Endometrial microvascular endothelial cells (primary cell): ENCODE data around the gene LIPK. TPM values are rescaled to one million over a fixed set of nuclear protein-coding genes. Genes with fewer than 3 reads are reported as not detected.
"Not testable (repeated sequence)": the region's sequence is repeated elsewhere in the genome, so short reads cannot be mapped to it uniquely, and the experiment has no call there.

Source experiments
- in situ Hi-C: cut with HindIII; loops from 2 replicates; pipeline ENCODE4 v1.10.0; 2017; ENCODE audit warnings: low sequenced_read_pairs, low pct_unique_long_range_greater_than_20kb; ENCODE audit errors: inconsistent ontology term
- total RNA-seq: library from RNA; depleted of rRNA; stranded (reverse); fragments of >200 nt; gene quantifications from one replicate; pipeline ENCODE4 v1.2.3, GENCODE V29; 2015; ENCODE audit errors: inconsistent ontology term

LIPK gene, protein sequence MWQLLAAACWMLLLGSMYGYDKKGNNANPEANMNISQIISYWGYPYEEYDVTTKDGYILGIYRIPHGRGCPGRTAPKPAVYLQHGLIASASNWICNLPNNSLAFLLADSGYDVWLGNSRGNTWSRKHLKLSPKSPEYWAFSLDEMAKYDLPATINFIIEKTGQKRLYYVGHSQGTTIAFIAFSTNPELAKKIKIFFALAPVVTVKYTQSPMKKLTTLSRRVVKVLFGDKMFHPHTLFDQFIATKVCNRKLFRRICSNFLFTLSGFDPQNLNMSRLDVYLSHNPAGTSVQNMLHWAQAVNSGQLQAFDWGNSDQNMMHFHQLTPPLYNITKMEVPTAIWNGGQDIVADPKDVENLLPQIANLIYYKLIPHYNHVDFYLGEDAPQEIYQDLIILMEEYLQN
- total RNA-seq, result not detected

DNA sequence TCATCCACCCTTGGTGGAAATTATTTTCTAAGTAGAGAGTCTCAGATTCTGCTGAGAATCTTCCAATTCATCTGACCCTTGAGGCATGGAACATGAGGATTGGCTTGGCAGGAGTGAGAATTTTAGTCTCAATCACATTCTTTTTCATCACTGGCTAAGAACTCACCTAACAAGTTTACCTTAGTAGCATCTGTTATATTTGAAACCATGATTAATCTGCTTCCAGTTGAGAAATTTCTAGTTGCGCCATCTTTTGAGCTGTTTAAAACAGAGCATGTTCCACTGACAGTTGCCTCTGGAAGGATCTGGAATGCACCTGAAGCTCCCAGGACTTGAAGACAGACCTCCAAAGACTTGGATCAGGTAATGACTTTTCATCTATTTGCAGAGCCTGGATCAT, at the start of gene LIPK:
Gene LIPK (plus strand): TSS at position 292 of the 400 bp plus-strand sequence. CDS start 18,295 bp downstream, outside the sequence.
- in situ Hi-C loops, result no loop called here

DNA sequence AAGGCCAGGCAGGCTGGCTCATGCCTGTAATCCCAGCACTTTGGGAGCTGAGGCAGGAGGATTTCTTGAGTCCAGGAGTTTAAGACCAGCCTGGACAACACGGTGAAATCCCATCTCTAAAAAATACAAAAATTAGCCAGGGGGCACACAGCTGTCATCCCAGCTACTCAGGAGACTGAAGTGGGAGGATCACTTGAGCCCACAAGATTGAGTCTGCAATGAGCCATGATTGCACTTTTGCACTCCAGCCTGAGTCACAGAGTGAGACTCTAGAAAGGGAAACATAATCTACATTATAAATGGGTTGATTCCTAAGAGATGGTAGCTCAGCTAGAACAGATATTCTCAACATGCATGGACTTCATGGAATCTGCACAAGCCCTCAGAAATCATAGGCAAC, 48.1 kb upstream of the LIPK start:
- in situ Hi-C loops, result no loop called here

DNA sequence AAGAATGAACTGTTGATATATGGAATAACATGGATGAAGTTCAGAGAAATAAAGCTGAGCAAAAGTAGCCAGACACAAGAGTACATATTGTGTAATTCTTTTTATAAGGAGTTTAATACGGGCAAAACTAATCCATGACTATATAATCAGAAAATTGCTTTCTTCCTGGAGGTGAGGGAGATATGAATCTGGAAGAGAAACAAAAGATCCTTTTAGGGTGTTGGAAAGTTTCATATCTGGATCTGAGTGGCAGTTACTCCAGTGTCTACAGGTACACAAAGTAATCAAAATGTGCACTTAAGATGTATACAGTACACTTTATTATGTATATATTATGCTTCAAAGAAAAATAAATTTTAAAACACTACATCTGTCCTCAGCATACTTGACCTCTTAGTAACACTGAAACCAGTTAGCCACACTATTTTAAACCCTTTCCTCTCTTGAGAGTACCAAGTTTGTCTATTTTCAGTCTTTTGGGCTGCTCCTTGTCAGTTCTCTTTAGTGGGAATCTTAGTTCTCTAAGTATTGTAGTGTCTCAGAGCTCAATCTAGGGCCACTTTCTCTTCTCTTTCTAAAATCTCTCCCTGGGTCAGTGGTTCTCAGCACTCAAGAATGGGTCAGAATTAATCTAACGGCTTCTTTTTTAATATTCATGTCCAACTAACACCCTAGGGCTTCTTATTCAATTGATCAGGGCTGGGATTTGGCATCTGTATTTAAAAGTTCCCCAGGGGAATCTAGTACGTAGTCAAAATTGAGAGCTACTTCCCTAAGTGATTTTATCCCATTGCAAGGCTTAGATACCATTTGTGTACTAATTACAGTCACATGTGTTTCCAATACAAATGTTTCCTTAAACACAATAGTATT, 46.1 kb upstream of the LIPK start:
- in situ Hi-C loops, result no loop called here

DNA sequence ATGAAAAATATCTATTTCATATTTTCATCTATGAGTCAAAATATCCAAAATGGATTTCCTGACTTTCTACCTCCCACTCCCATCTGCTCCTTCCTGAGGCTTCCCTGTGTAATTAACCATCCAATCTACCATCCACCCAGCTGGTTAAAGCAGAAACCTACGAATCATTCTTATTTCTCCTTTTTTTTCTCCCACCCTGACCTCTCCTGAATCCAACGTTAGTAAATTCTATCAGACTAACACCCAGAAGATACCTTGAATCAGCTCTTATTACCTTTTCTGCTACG, 45.5 kb upstream of the LIPK start:
- in situ Hi-C loops, result no loop called here

GRCh38 chr10:88661018-88661417, 45.0 kb upstream of the LIPK start:
- in situ Hi-C loops, result no loop called here

DNA sequence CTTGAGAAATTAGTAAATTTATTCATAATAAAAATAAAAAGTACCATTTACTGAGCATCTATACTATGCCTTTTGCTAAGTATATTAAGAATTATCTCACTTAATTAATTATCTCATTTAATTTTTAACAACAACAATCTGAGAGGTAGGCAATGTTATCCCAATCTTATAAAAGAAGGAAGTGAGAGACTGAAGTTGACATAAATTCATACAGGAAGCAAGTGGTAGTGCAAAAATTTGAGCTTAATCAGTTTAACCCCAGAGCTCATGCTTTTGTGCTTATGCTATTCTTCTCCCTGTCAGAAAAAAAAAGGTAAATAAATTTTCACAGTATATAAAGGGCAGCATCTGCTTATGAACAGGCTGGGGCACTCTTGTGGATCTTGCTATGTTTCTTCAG, 44.5 kb upstream of the LIPK start:
- in situ Hi-C loops, result no loop called here

GRCh38 chr10:88663153-88663552, 42.9 kb upstream of the LIPK start:
- in situ Hi-C loops, result not testable (repeated sequence)

DNA sequence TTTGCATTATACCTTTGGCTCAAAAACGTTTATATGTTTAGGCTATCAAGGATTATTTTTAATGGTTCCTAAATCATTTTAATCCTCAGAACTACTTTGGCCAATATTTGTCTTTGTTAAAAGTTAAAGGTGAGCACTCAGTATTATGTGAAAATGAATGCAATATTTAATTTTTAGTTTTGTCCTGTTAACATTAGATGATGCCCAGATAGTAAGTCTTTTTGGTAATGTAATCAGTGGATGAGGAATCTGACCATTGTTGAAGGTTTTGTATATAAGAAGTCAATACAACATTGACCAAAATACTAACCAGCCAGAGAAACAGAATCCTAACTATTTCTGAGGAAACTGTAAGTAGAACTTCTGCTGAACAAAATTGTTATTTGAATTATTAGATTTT, 41.9 kb upstream of the LIPK start, which contains the start of gene LIPF:
Gene LIPF (plus strand): TSS at position 301 of the 400 bp plus-strand sequence. CDS start 2,856 bp downstream, outside the sequence.
- in situ Hi-C loops, result no loop called here

- in situ Hi-C loops, result no loop called here
Observed at GRCh38 chr10:88668465-88668864, 37.6 kb upstream of the LIPK start.

DNA sequence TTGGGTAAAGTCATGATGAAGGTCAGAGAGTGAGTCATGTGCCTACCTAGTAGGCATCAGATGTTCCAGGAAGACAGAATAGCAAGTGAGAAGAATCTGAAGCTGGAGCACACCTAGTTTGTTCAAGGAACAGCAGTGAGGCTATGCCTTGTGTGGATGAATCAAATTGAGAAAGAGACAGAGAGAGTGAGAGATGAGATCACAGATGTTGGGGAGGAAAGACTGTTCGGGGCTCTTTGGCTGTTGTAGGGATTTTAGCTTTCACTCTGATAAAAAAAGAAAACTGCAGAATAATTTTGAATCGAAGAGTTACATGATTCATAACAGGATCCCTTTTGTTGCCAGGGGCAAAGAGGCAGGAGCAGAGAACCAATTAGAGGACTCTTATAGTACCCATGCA, 35.6 kb upstream of the LIPK start:
- in situ Hi-C loops, result no loop called here

DNA sequence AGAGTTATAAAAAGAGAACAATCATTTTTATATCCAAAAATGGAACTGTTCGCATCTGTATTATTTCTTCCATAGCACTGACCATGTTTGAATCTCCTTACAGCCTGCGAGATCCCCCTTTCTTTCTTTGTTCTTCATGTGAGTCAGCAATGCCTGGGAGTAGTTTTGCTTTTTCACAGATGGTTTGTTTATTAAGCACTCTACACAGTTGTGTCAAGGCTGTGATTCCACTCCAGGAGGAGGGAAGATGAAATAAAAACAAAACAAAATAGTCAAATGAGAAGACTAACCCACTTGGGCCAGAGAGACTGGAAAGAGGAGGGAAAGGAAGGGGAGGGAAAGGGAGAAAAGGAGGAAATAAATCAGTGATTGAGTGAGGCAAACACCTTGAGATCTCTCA, 34.0 kb upstream of the LIPK start:
- in situ Hi-C loops, result no loop called here

GRCh38 chr10:88676283-88677060, 29.6 kb upstream of the LIPK start:
- in situ Hi-C loops, result no loop called here

GRCh38 chr10:88680958-88681357, 25.1 kb upstream of the LIPK start:
- in situ Hi-C loops, result no loop called here

GRCh38 chr10:88682491-88682890, 23.6 kb upstream of the LIPK start:
- in situ Hi-C loops, result no loop called here

DNA sequence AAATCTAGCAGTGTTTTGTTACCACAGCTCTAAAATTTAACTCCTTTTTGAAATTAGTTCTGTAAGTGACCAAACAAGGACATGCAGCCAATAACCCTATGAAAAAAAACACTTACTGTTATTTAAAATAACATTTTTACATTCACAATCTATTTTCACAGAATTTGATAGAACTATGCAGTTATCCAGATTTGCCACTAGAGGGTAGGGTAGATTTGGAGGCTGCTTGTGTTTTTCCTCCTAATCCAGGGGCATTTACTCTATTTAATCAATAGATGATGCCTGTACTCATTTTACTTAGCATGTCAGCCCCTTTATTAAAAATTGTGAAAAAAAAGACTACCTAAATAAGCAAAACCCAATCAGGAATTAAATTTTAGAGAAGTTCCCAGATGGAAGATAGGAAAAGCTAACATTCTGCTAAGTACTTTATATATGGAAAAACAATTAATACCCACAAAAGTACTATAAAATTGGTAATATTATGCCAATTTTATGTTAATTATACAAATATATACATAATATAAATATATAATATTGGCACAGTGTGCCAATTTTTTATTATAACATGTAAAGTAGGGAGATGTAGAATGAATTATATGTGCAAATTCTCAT, 18.1 kb upstream of the LIPK start:
- in situ Hi-C loops, result no loop called here

DNA sequence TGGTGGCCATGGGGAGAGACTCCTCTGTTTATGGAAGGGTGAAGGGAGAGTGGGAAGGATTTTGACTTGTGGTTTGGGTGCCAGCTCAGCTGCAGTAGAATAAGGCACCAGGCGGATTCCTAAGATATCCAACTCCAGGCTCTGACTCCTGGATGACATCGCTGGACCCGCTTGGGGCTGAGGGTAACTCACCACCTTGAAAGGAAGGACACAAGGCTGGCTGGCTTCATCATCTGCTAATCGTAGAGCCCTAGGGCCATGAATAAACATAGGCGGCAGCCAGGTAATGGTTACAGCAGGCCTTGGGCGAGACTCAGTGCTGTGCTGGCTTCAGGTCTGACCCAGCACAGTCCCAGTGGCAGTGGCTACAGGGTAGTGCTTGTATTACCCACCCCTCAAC, 16.7 kb upstream of the LIPK start:
- in situ Hi-C loops, result no loop called here

- in situ Hi-C loops, result no loop called here
Observed at GRCh38 chr10:88693392-88694020, 12.5 kb upstream of the LIPK start.

DNA sequence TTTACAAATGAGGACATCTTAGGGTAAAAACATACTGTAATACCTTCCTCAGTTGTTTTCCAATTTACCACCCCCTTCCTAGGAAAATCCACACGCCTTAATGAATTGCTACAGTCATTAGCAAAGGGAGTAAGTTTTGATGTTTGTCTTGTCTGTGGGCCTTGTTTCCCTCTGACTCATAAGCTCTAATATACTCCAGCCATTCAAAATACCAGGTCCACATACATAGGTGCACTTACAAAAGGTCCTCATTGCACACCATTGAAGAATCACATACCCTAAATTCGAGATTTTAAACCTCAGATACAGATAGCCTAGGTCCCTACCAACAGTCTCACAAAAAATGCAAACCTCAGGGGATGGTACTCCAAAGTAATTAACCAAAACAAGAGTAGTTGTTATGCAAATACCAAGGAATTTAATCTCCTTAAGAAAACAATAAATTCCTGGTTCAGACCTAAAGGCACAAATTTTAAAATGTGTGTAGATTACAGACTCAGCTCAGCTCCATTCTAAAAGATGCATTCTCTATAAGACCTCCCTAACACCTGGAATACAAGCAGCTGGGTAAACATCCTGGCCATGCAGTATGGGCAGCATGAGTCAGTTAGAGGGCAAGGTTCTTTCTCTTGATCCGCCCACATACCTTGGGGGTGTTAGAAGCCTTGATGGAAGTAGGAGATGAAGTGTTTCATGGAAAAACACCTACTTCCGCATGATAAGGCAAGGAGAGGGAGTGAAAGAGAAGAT, 3.0 kb upstream of the LIPK start:
- in situ Hi-C loops, result no loop called here
